HepG2 (cell line): Measurements from ENCODE around the gene RAB6A. TPM values are rescaled to one million over a fixed set of nuclear protein-coding genes. Genes with fewer than 3 reads are reported as not detected.

Source experiments
- CENPX ChIP-seq: sonication (generic); formaldehyde crosslinking; IDR thresholded peaks from 2 replicates; pipeline ENCODE4 v1.9.0; 2021; ENCODE audit warnings: mild to moderate bottlenecking, missing genetic modification reagents, moderate library complexity
- FOXP1 ChIP-seq, 2 experiments: fragments of 450-650 bp in 1 of 2; IDR thresholded peaks; 2 replicates each; pipeline ENCODE4 v1.6.1; 2017 to 2018; ENCODE audit warnings: antibody characterized with exemption in 1 of 2
- HES4 ChIP-seq: sonication (generic); formaldehyde crosslinking; IDR thresholded peaks from 2 replicates; pipeline ENCODE4 v1.9.0; 2021; ENCODE audit warnings: mild to moderate bottlenecking, missing genetic modification reagents, borderline replicate concordance
- MIXL1 ChIP-seq: IDR thresholded peaks from 2 replicates; pipeline ENCODE4 v1.6.1; 2016
- MLXIP ChIP-seq: sonication (generic); formaldehyde crosslinking; IDR thresholded peaks from 2 replicates; pipeline ENCODE4 v1.9.0; 2021; ENCODE audit warnings: missing genetic modification reagents, borderline replicate concordance
- NR2F6 ChIP-seq, 2 experiments: IDR thresholded peaks; 2 replicates each; pipeline ENCODE4 v1.6.1; 2016; ENCODE audit warnings: antibody characterized with exemption in 1 of 2, mild to moderate bottlenecking in 1 of 2
- REPIN1 ChIP-seq: sonication (generic); formaldehyde crosslinking; IDR thresholded peaks from 2 replicates; pipeline ENCODE4 v1.8.0; 2022; ENCODE audit warnings: missing genetic modification reagents, low read depth, mild to moderate bottlenecking, borderline replicate concordance
- SMARCE1 ChIP-seq: fragments of 450-650 bp; IDR thresholded peaks from 2 replicates; pipeline ENCODE4 v1.6.1; 2017; ENCODE audit warnings: borderline replicate concordance
- SRY ChIP-seq: sonication (generic); formaldehyde crosslinking; IDR thresholded peaks from 2 replicates; pipeline ENCODE4 v1.8.0; 2022; ENCODE audit warnings: mild to moderate bottlenecking, missing genetic modification reagents
- ZEB1 ChIP-seq: IDR thresholded peaks from 2 replicates; pipeline ENCODE4 v1.6.1; 2012; ENCODE audit warnings: mild to moderate bottlenecking, low read depth, inconsistent platforms; ENCODE audit not compliant: insufficient replicate concordance
- ZNF136 ChIP-seq: sonication (generic); formaldehyde crosslinking; IDR thresholded peaks from 2 replicates; pipeline ENCODE4 v1.8.1; 2022; ENCODE audit warnings: low read depth, mild to moderate bottlenecking, moderate library complexity, missing genetic modification reagents
- ZNF296 ChIP-seq: sonication (generic); formaldehyde crosslinking; conservative IDR thresholded peaks from 2 replicates; pipeline ENCODE4 v1.5.0; 2020; ENCODE audit warnings: mild to moderate bottlenecking, missing genetic modification reagents
- ZNF646 ChIP-seq: sonication (generic); formaldehyde crosslinking; IDR thresholded peaks from 2 replicates; pipeline ENCODE4 v1.9.0; 2021; ENCODE audit warnings: mild to moderate bottlenecking, missing genetic modification reagents
- ZNF670 ChIP-seq: sonication (generic); formaldehyde crosslinking; IDR thresholded peaks from 2 replicates; pipeline ENCODE4 v1.8.0; 2022; ENCODE audit warnings: mild to moderate bottlenecking, missing genetic modification reagents, borderline replicate concordance
- polyA plus RNA-seq, 8 experiments: library from polyadenylated mRNA; depleted of rRNA in 3 of 8; stranded (reverse) in 7 of 8; unstranded in 1 of 8; fragments of >200 nt; fragmentation: Illumina TruSeq in 4 of 8; extraction: Trizol in 4 of 8; gene quantifications; 2 replicates each; pipeline versions ENCODE4 v1.2.1 to v1.2.3, GENCODE V29; 2011 to 2016; ENCODE audit warnings: low read depth in 4 of 8, missing spikeins in 1 of 8, mixed read lengths in 1 of 8; ENCODE audit not compliant: insufficient read depth in 1 of 8
- total RNA-seq, 5 experiments: library from RNA; depleted of rRNA; stranded (reverse); fragments of >200 nt; fragmentation: Illumina TruSeq; extraction: Trizol; gene quantifications; 2 replicates each; pipeline ENCODE4 v1.2.3, GENCODE V29; 2016; ENCODE audit warnings: low read depth in 1 of 5
- TF ChIP-seq, protein P1 (sequence below): sonication (generic); formaldehyde crosslinking; IDR thresholded peaks from 2 replicates; pipeline ENCODE4 v1.4.0; 2020; ENCODE audit warnings: missing genetic modification reagents

Gene RAB6A
- total and polyA plus RNA-seq, 2 of the 13 experiments (the other 11 are each of a cell fraction or from before 2014, with no cell fraction given): 74.3 to 121 TPM

GRCh38 chr11:73652046-73652730, 108.7 kb downstream of the RAB6A start (continued):
- TF ChIP-seq MLXIP (CRISPR knock-in tag) (no peak), SRY (CRISPR knock-in tag) (no peak; the same call in 1 of the 2 replicates), CENPX (CRISPR knock-in tag) (no peak), MIXL1 (CRISPR knock-in tag) (no peak), ZEB1 (peak; percentile 84), REPIN1 (CRISPR knock-in tag) (peak; percentile 80; the same call in 1 of the 2 replicates), NR2F6 (IDR thresholded peaks at IDR 0.05) (no peak; the same call in 1 of the 2 replicates), NR2F6 (CRISPR knock-in tag; IDR thresholded peaks at IDR 0.05) (peak; percentile 85), ZNF136 (CRISPR knock-in tag) (no peak), ZNF646 (CRISPR knock-in tag) (no peak), ZNF296 (CRISPR knock-in tag) (no peak), FOXP1 (IDR thresholded peaks at IDR 0.05) (no peak), FOXP1 (CRISPR knock-in tag; IDR thresholded peaks at IDR 0.05) (0 out of 2 replicates have a peak, but pooled peaks have one; percentile 37), HES4 (CRISPR knock-in tag) (no peak), ZNF670 (CRISPR knock-in tag) (peak; percentile 54; the same call in 1 of the 2 replicates), SMARCE1 (no peak)
- TF ChIP-seq, protein P1, sequence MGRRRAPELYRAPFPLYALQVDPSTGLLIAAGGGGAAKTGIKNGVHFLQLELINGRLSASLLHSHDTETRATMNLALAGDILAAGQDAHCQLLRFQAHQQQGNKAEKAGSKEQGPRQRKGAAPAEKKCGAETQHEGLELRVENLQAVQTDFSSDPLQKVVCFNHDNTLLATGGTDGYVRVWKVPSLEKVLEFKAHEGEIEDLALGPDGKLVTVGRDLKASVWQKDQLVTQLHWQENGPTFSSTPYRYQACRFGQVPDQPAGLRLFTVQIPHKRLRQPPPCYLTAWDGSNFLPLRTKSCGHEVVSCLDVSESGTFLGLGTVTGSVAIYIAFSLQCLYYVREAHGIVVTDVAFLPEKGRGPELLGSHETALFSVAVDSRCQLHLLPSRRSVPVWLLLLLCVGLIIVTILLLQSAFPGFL: no peak
